Fibroblast of gingiva (primary cell): ENCODE data around the gene NACC2.

Experiments
- DNase-seq: peaks from one replicate; pipeline ENCODE4 v3.0.0-alpha.2; 2011; ENCODE audit warnings: low read depth

Gene NACC2

DNA sequence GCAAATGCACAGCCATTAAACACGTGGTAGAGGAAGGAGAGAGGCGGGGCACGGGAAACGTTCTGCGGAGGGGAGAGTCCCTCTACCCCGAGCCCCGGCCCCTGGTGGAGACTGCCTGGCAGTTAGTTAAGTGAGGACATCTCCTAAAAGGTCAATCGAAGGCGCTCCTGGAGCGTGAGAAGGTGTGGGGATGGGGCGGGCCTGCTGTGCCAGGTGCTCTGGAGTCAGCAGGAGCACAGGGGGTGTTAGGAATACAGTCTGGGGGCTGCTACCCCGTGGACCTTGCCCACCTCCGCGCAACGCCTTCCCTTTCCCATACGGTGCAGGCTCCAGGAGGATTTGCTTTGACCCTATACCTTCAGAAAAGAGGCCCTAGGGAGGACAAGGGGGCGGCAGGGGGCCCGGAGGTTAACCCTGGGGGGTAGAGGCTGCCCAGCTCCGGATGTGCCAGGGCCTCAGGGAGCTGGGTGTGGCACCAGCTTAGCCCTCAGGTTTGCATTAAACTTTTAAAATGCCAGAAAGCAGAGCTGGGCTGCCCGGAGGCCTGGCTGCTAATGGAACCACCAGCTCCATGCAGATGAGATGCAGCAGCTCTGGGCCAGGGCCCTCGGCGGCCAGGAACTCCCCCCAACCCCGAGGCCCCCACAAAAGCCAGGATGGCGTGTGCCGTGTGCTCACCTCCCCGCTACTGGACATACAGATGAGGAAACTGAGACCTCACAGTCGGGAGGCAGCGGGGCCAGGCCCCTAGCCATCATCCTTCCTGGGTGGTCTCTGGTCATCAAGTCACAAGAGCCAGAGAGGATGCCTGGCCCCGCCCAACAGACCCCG lies 39.2 kb downstream of the NACC2 start:
- no peak for DNase-seq

DNA sequence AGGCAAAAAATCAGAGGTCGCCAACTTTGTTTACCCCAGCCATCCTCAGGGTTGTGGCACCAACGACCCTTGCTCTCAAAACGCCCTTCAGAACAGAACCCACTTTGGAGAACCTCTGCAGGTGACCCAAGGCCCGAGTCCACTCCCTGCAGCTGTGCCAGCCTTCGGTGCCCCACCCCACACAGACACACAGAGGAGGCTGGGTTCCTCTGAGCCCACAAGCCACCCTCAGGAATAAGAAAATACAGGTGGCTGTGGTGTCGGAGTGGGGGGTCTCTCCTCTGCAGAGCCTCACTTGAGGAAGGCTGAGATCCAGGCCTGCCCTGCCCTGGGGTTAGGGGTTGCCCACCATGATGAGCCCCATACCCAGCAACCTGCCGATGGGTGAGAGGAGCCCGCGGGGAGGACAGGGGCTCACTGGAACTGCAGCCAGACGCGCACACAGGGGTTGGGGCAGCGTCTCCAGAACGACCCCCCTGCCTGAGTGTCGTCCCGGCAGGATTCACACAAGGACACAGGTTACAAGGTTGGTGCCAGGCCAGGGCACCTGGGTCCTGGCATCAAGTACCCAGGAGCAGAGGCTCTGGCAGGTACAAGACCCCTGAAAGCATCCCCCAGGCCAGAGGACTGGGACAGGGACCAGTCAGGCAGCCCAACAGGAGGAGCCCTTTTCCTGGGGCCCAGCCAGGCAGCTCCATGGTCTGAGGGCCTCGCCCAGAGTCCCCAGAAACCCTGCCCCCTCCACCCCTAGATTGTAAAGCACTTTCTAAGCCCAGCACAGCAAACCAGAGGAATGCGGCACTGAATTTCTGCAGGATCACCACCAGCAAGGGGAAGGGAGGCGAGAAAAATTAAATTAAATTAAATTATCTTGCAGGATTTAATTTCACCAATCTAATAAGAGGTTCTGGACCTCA lies 40.0 kb downstream of the NACC2 start:
- no peak for DNase-seq

GRCh38 chr9:136054146-136054545 lies 40.9 kb downstream of the NACC2 start:
- DNase-seq = no peak

GRCh38 chr9:136053757-136054142 lies 41.3 kb downstream of the NACC2 start:
- no peak for DNase-seq

GRCh38 chr9:136052991-136053756 lies 41.9 kb downstream of the NACC2 start:
- DNase-seq = no peak

GRCh38 chr9:136052472-136052880 lies 42.6 kb downstream of the NACC2 start:
- DNase-seq = peak; percentile 57

GRCh38 chr9:136051837-136052471 lies 43.1 kb downstream of the NACC2 start:
- peak; percentile 88 for DNase-seq

DNA sequence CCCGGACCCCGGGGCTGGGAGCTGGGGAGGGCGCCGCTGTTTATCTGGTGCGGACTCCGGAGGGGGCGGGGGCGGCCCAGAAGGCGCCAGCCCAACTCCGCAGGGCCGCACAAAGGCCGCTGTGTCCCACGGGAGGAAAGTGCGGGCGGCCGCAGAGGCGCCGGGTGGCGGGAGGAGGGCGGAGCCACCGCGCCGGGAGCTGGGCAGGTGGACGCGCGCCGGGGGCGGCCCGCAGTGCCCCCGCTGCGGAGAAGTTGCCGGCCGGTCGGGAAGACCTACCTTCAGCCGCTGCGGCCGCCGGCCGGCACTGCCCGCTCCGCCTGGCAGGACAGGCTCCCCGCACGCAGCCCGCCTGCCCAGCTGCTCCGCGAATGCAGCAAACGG lies 43.6 kb downstream of the NACC2 start:
- DNase-seq = no peak

DNA sequence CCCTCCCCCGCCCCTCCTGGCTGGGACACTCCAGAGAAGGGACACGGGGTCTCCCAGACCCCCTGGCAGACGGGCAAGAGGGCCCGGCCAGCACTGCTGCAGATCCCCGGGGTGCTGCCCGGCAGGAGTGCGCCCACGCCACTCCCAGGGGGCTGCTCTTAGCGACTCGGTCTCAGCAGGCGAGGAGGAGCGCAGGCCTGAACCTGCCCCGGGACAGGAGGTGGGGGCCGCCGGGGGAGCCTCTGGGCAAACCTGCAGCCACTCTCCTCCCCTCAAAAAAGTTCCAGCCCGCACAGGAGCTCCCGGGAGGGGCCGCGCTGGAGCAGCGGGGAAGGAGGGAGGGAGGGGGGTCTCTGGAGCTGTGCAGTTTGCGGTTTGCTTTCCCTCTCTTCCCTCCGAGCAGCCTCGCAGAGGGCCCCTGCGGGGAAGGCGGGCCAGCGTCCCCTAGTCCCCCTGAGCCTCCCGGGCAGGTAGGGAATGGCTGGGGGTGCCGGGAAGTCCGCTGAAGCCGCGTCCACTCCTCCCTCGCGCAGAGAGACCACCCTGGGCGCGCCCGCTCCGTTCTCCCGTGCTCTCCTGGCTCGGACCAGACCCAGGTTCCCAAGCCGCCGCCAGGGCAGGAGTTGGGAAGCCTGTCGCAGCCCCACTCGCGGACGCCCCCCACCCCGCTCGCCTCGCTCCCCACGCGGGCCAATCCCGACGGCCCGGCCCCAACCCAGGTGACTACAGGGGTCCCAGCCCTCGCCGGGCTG lies 44.2 kb downstream of the NACC2 start:
- DNase-seq = no peak

DNA sequence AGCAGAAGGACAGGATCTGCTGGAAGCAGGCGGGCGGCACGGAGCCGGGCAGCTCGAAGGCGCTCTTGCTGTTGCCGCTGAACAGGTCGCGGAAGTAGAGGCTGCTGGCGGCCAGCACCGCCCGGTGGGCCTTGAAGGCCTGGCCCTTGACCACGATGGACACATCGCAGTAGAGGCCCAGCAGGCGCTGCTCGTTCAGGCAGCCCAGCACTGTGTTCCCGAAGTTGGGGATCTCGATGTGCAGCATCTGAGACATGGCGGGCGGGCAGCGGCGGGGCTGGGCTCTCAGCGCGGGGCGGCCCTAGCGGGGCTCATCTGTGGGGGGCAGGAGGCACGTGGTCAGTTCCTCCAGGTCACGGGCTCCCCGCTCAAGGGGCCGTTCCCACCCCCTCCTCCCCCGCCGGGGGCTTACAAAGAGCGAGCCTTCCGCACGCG lies 44.8 kb downstream of the NACC2 start:
- no peak for DNase-seq

- DNase-seq = no peak
These were observed 45.4 kb downstream of the NACC2 start for GRCh38 chr9:136049491-136050265.

GRCh38 chr9:136048560-136049411 lies 46.3 kb downstream of the NACC2 start:
- no peak for DNase-seq

- DNase-seq = no peak
These were observed 47.1 kb downstream of the NACC2 start for GRCh38 chr9:136047775-136048559.

DNA sequence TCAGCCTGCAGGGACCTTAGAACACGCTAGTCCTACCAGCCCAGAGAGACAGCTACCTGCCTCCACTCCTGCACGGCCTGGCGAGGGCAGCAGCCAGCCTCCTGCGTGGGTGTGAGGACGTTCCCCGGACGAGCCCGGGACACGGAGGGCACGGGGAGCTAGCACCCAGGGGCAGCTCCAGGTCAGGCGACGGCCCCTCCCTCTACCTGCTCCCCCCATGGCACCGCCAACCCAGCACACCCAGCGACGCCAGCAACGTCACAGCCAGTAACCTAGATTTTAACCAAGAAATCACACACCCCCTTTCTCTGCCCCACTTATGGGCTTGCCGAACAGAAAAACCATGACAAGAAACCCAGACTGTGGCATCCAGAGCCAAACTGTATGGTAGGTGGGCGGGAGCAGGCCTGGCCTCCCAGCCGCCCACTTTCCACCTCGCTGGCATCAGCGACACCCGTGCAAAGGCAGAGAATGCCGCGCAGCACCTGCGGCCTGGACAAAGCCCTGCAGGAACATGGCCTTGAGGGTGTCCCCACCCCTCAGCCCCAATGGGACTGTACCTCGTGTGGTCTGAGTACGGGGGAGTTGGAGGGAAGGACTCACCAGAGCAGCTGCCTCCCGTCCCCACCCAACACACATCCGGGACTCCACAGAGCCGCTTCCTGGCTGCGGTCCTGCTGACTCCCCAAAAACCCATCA lies 47.9 kb downstream of the NACC2 start:
- DNase-seq = no peak

DNA sequence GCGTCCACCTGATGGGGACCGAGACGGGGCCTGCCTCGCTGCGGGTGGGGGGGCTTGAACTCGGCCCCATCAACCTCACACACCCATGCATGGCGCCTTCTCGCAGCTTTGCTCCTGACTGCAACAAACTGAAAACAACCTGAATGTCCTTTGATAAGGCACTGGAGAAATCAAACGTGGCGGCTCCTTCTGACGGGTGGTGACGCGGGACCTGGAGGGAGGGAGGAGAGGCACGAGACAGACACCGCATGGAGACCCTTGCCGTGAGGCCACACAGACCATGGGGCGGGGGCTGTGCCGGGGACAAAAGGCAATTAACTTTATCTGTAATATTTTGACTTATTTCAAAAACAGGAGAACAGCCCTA lies 48.6 kb downstream of the NACC2 start:
- DNase-seq = no peak

- DNase-seq = peak; percentile 24
These were observed 49.2 kb downstream of the NACC2 start for GRCh38 chr9:136045595-136046553.
